Naive thymus-derived CD8-positive, alpha-beta T cell (primary cell): ENCODE data around the gene INPP4A. TPM values are rescaled to one million over a fixed set of nuclear protein-coding genes. Genes with fewer than 3 reads are reported as not detected.

Source experiments
- ATAC-seq, 2 donors: fragments of 150-1000 bp; cut with Tn5 transposase in 1 of 2; sonication (Bioruptor Pico), chemical (Tn5 transposase) in 1 of 2; 1 replicate in 1 of 2; 2 replicates in 1 of 2; pipeline ENCODE4 v1.10.0; 2021; ENCODE audit warnings: mild to moderate bottlenecking in 2 of 2, moderate library complexity in 2 of 2
- POLR2A ChIA-PET: fragments of 350-600 bp; sonication (Branson Sonifier 250); formaldehyde crosslinking; loops from one replicate; lab custom pipeline; 2021; ENCODE audit warnings: antibody characterized with exemption; lab: Charles Lee
- DNase-seq, 10 donors: peaks; one replicate each; pipeline versions ENCODE4 v3.0.0 to v3.0.0-alpha.2; 2020 to 2022
- H3K27ac Mint-ChIP-seq, 10 donors: one replicate each; pipeline ENCODE4 v1.8.0; 2020 to 2022; ENCODE audit warnings: mild to moderate bottlenecking in 10 of 10, mixed read lengths in 10 of 10, moderate library complexity in 4 of 10, inconsistent platforms in 1 of 10
- H3K27me3 Mint-ChIP-seq, 5 donors: one replicate each; pipeline ENCODE4 v1.8.0; 2021 to 2022; ENCODE audit warnings: mixed read lengths in 5 of 5
- H3K36me3 Mint-ChIP-seq, 3 donors: one replicate each; pipeline ENCODE4 v1.8.0; 2020 to 2022; ENCODE audit warnings: mixed read lengths in 3 of 3, mild to moderate bottlenecking in 2 of 3, inconsistent platforms in 1 of 3
- H3K4me1 Mint-ChIP-seq, 4 donors: one replicate each; pipeline ENCODE4 v1.8.0; 2021 to 2022; ENCODE audit warnings: mixed read lengths in 4 of 4
- H3K4me3 Mint-ChIP-seq, 10 donors: one replicate each; pipeline ENCODE4 v1.8.0; 2020 to 2022; ENCODE audit warnings: mild to moderate bottlenecking in 10 of 10, mixed read lengths in 10 of 10, moderate library complexity in 6 of 10, inconsistent platforms in 1 of 10
- H3K9me3 Mint-ChIP-seq, 9 donors: one replicate each; pipeline ENCODE4 v1.8.0; 2020 to 2022; ENCODE audit warnings: mixed read lengths in 9 of 9, mild to moderate bottlenecking in 3 of 9, inconsistent platforms in 1 of 9, moderate library complexity in 1 of 9
- polyA plus RNA-seq, 3 donors: library from polyadenylated mRNA; unstranded; fragments of 300-500 nt; fragmentation: Illumina TruSeq; gene quantifications; one replicate each; pipeline ENCODE4 v1.2.3, GENCODE V29; 2021
- total RNA-seq, 8 experiments: library from RNA in 2 of 8; stranded (reverse) in 2 of 8; gene quantifications; one replicate each; pipeline ENCODE4 v1.2.3 and lab custom pipeline; 2021 to 2026

The INPP4A gene
- total and polyA plus RNA-seq, 5 experiments from 2014 or later, result 37.7 to 141 (median 64.3) TPM

DNA sequence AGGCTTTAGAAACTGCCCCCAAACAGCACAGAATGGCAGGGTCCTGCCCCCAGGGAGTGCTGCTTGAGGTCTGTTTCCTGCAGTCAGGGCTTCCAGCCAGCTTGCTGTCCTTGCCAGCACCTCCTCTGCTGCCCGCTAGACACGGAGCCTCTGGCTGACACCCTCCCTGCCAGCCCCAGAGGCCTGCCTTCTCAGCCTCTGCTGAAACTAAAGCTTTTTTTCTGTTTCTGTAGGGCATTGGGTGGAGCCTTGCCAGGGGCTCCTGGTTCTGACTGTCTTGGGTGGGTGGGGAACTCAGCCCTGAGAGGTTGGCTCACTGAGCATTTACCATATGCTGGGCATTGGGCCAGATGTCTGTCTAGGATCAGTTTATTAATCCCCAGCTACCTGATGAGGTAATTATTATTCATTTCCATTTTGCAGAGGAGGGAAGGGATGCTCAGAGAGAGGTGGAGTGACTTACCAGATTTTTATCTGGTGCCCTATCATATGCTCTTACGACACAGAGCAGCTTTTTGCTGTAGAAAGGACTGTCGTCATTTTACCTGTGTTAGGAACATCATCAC lies 35.4 kb downstream of the INPP4A start:
- H3K27ac Mint-ChIP-seq, result peak overlapping the region; percentile 89 to 96 (median 92)
- peak overlapping the region in 9 of 10 donors; percentile 57 to 86 (median 63) for H3K4me3 Mint-ChIP-seq
- no peaks in the 10 kb centered on the region for H3K9me3 Mint-ChIP-seq
- H3K36me3 Mint-ChIP-seq, result peaks cover 0 to 3% (median 0%) of the 10 kb centered on the region in 3 donors
- peak; percentile 52 to 65 for ATAC-seq
- peaks cover 59 to 100% (median 99%) of the 10 kb centered on the region in 4 donors for H3K4me1 Mint-ChIP-seq
- POLR2A ChIA-PET, result interaction anchor here (1.1 to 15.8 kb wide), 4 partner anchors 13 to 30 kb away, joined by 3 to 194 read pairs (median 4); no protein-coding TSS in a partner anchor
- DNase-seq, result peak in 3 of 10 donors; percentile 32 to 33 (median 32)
- H3K27me3 Mint-ChIP-seq, result no peaks in the 10 kb centered on the region

GRCh38 chr2:98480598-98480997 lies 35.9 kb downstream of the INPP4A start:
- peaks cover 60 to 100% (median 99%) of the 10 kb centered on the region in 4 donors for H3K4me1 Mint-ChIP-seq
- POLR2A ChIA-PET, result interaction anchor here (1.5 to 15.8 kb wide), 2 partner anchors 14 to 23 kb away, joined by 4 to 194 read pairs; no protein-coding TSS in a partner anchor
- H3K4me3 Mint-ChIP-seq, result peak overlapping the region in 9 of 10 donors; percentile 52 to 86 (median 63)
- DNase-seq, result no peak
- no peak for ATAC-seq
- H3K36me3 Mint-ChIP-seq, result peaks cover 0 to 3% (median 0%) of the 10 kb centered on the region in 3 donors
- H3K9me3 Mint-ChIP-seq, result no peaks in the 10 kb centered on the region
- no peaks in the 10 kb centered on the region for H3K27me3 Mint-ChIP-seq
- peak overlapping the region; percentile 63 to 96 (median 92) for H3K27ac Mint-ChIP-seq

- Mint-ChIP-seq H3K36me3 (no peaks in the 10 kb centered on the region), H3K9me3 (no peaks in the 10 kb centered on the region), H3K4me3 (peak overlapping the region in 8 of 10 donors; percentile 9 to 73 (median 38)), H3K27ac (peak overlapping the region; percentile 66 to 96 (median 82)), H3K27me3 (no peaks in the 10 kb centered on the region), H3K4me1 (peaks cover 65 to 100% (median 98%) of the 10 kb centered on the region in 4 donors)
- POLR2A ChIA-PET, result interaction anchor here (1.5 to 15.8 kb wide), 2 partner anchors 16 to 25 kb away, joined by 4 to 194 read pairs; no protein-coding TSS in a partner anchor
- no peak for ATAC-seq
- DNase-seq, result no peak
These were observed 37.7 kb downstream of the INPP4A start for GRCh38 chr2:98482362-98482761.

GRCh38 chr2:98483257-98483861 lies 38.7 kb downstream of the INPP4A start:
- peaks cover 61 to 100% (median 98%) of the 10 kb centered on the region in 4 donors for H3K4me1 Mint-ChIP-seq
- peak overlapping the region; percentile 74 to 95 (median 89) for H3K27ac Mint-ChIP-seq
- POLR2A ChIA-PET, result interaction anchor here (1.3 to 15.8 kb wide), 2 partner anchors 17 to 40 kb away, joined by 3 to 194 read pairs; no protein-coding TSS in a partner anchor
- no peaks in the 10 kb centered on the region for H3K36me3 Mint-ChIP-seq
- H3K9me3 Mint-ChIP-seq, result no peaks in the 10 kb centered on the region
- no peak for ATAC-seq
- H3K27me3 Mint-ChIP-seq, result no peaks in the 10 kb centered on the region
- peak overlapping the region; percentile 17 to 82 (median 76) for H3K4me3 Mint-ChIP-seq
- DNase-seq, result no peak

DNA sequence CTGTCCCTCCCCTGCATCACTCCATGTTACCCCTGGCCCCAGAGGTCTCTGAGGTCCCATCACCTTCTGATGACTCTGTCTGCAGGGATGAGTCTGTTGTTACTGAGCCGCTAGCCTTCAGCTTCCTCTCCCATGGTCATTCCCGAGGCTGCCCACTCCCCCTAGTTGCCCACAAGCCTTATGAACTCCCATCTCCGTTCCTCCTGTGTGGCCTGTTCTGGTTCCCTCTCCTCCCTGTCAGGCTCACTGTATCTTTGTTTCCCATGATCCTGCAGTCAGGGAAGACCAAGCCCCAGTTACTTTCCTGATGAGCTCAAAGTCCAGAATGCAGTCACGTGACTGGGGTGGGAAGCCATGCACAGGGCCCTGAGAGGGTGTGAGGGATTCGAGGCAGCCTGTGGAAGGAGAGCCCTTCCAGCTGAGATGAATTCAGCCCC lies 39.5 kb downstream of the INPP4A start:
- Mint-ChIP-seq H3K27me3 (no peaks in the 10 kb centered on the region), H3K4me3 (peak overlapping the region; percentile 16 to 82 (median 76)), H3K9me3 (no peaks in the 10 kb centered on the region), H3K4me1 (peaks cover 60 to 100% (median 98%) of the 10 kb centered on the region in 4 donors), H3K27ac (peak overlapping the region; percentile 74 to 95 (median 89)), H3K36me3 (no peaks in the 10 kb centered on the region)
- POLR2A ChIA-PET, result interaction anchor here (0.9 to 15.8 kb wide), 4 partner anchors 17 to 41 kb away, joined by 3 to 194 read pairs (median 3); no protein-coding TSS in a partner anchor
- no peak for DNase-seq
- ATAC-seq, result no peak

GRCh38 chr2:98484652-98485452 lies 40.2 kb downstream of the INPP4A start:
- no peaks in the 10 kb centered on the region for H3K27me3 Mint-ChIP-seq
- no peaks in the 10 kb centered on the region for H3K36me3 Mint-ChIP-seq
- ATAC-seq (peak; percentile 48 to 58), DNase-seq (peak in 4 of 10 donors; percentile 21 to 55 (median 48))
- H3K9me3 Mint-ChIP-seq, result no peaks in the 10 kb centered on the region
- peak overlapping the region; percentile 40 to 82 (median 75) for H3K4me3 Mint-ChIP-seq
- POLR2A ChIA-PET, result interaction anchor here (0.6 to 15.8 kb wide), 5 partner anchors 18 to 42 kb away, joined by 3 to 194 read pairs (median 3); no protein-coding TSS in a partner anchor
- peak overlapping the region; percentile 74 to 95 (median 89) for H3K27ac Mint-ChIP-seq
- peaks cover 59 to 100% (median 98%) of the 10 kb centered on the region in 4 donors for H3K4me1 Mint-ChIP-seq

DNA sequence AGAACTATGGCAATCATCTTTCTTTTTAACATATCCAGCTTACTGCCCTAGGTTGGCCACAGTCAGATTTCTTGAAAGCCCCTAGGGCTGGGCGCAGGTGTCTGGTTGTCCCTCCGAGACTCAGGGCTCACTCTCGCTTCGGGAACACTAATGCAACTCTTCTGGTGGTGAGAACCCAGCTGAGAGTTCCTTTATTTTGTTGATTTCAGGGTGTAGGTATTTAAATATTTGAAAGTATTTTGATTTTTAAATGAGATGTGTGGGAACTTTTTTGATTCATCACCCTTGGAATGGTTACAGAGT lies 40.7 kb downstream of the INPP4A start:
- H3K4me3 Mint-ChIP-seq, result peak overlapping the region; percentile 40 to 82 (median 75)
- peaks cover 0 to 4% (median 0%) of the 10 kb centered on the region in 3 donors for H3K36me3 Mint-ChIP-seq
- H3K27me3 Mint-ChIP-seq, result no peaks in the 10 kb centered on the region
- DNase-seq (no peak), ATAC-seq (no peak)
- no peaks in the 10 kb centered on the region for H3K9me3 Mint-ChIP-seq
- H3K27ac Mint-ChIP-seq, result peak overlapping the region; percentile 74 to 95 (median 89)
- H3K4me1 Mint-ChIP-seq, result peaks cover 59 to 100% (median 98%) of the 10 kb centered on the region in 4 donors
- POLR2A ChIA-PET, result interaction anchor here (1.6 to 15.8 kb wide), 3 partner anchors 19 to 32 kb away, joined by 3 to 194 read pairs (median 3); no protein-coding TSS in a partner anchor

DNA sequence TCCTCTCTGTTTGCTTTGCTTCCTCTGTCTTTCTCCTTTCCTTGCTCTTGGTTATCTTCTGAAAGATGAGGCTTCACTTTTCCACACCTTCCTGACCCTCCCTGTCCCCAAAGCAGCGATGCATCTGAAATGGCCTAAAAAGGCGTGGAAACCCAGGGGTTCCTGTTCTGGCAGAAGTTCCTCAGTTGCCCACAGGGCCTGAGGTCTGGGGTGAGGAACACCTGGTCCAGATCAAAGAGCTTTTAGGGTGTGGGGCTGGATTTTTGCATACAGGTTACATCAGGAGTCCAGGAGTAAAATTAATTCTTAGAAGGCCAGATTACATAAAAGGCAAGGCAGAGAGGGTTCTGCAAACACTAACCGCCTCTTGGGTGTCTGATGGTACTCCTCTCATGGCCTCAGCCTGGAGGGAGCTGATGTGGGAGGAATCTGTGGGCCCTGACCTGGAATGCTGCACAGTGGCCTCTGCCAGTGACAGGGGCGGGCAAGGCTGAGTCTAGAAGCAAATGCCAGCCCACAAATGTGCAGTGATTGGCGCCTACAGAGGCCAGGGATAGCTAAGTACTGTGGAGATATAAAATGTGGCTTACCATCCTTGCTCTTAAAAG lies 41.8 kb downstream of the INPP4A start:
- peak overlapping the region; percentile 74 to 94 (median 86) for H3K27ac Mint-ChIP-seq
- peaks cover 62 to 100% (median 96%) of the 10 kb centered on the region in 4 donors for H3K4me1 Mint-ChIP-seq
- H3K36me3 Mint-ChIP-seq, result peaks cover 0 to 14% (median 2%) of the 10 kb centered on the region in 3 donors
- no peaks in the 10 kb centered on the region for H3K27me3 Mint-ChIP-seq
- DNase-seq (no peak), ATAC-seq (no peak)
- POLR2A ChIA-PET, result interaction anchor here (1.6 to 15.8 kb wide), 3 partner anchors 20 to 40 kb away, joined by 3 to 194 read pairs (median 6); no protein-coding TSS in a partner anchor
- H3K4me3 Mint-ChIP-seq, result peak overlapping the region in 9 of 10 donors; percentile 6 to 66 (median 41)
- H3K9me3 Mint-ChIP-seq, result no peaks in the 10 kb centered on the region

GRCh38 chr2:98487101-98487805 lies 42.6 kb downstream of the INPP4A start:
- no peaks in the 10 kb centered on the region for H3K27me3 Mint-ChIP-seq
- H3K4me1 Mint-ChIP-seq, result peaks cover 64 to 99% (median 97%) of the 10 kb centered on the region in 4 donors
- H3K27ac Mint-ChIP-seq, result peak overlapping the region in 8 of 10 donors; percentile 29 to 87 (median 81)
- POLR2A ChIA-PET, result interaction anchor here (1.0 to 15.8 kb wide), 4 partner anchors 9 to 41 kb away, joined by 3 to 194 read pairs (median 4); no protein-coding TSS in a partner anchor
- peak overlapping the region in 3 of 10 donors; percentile 51 to 61 (median 56) for H3K4me3 Mint-ChIP-seq
- no peak for ATAC-seq
- H3K9me3 Mint-ChIP-seq, result no peaks in the 10 kb centered on the region
- H3K36me3 Mint-ChIP-seq, result peaks cover 0 to 21% (median 7%) of the 10 kb centered on the region in 3 donors
- DNase-seq, result no peak

GRCh38 chr2:98487806-98488189 lies 43.1 kb downstream of the INPP4A start:
- peak in 8 of 10 donors; percentile 38 to 72 (median 60) for DNase-seq
- H3K27ac Mint-ChIP-seq, result peak overlapping the region; percentile 54 to 89 (median 82)

GRCh38 chr2:98488252-98488651 lies 43.6 kb downstream of the INPP4A start:
- peak overlapping the region in 8 of 10 donors; percentile 12 to 69 (median 58) for H3K4me3 Mint-ChIP-seq
- H3K4me1 Mint-ChIP-seq, result peaks cover 64 to 99% (median 94%) of the 10 kb centered on the region in 4 donors
- H3K27ac Mint-ChIP-seq, result peak overlapping the region; percentile 66 to 89 (median 82)
- ATAC-seq, result no peak
- H3K36me3 Mint-ChIP-seq, result peaks cover 0 to 27% (median 10%) of the 10 kb centered on the region in 3 donors
- H3K27me3 Mint-ChIP-seq, result no peaks in the 10 kb centered on the region
- no peak for DNase-seq
- POLR2A ChIA-PET, result interaction anchor here (0.7 to 15.8 kb wide), 6 partner anchors 10 to 75 kb away, joined by 3 to 194 read pairs (median 3); no protein-coding TSS in a partner anchor
- H3K9me3 Mint-ChIP-seq, result no peaks in the 10 kb centered on the region

More at GRCh38 chr2:98487806-98488189, 43.1 kb downstream of the INPP4A start:
- Mint-ChIP-seq H3K36me3 (peaks cover 0 to 24% (median 10%) of the 10 kb centered on the region in 3 donors), H3K27me3 (no peaks in the 10 kb centered on the region), H3K4me1 (peaks cover 67 to 99% (median 96%) of the 10 kb centered on the region in 4 donors), H3K9me3 (no peaks in the 10 kb centered on the region), H3K4me3 (peak overlapping the region in 7 of 10 donors; percentile 51 to 69 (median 59))
- POLR2A ChIA-PET, result interaction anchor here (0.7 to 15.8 kb wide), 6 partner anchors 9 to 75 kb away, joined by 3 to 194 read pairs (median 3); no protein-coding TSS in a partner anchor
- ATAC-seq, result peak; percentile 86 to 88
